ENCODE results near the gene STUM.
A peak's percentile ranks its signal among the peaks of the same experiment; 100 is the strongest.
"Not testable (repeated sequence)": the region's sequence is repeated elsewhere in the genome, so short reads cannot be mapped to it uniquely, and the experiment has no call there.

The STUM gene

GRCh38 chr1:226606311-226607267 lies 58.0 kb downstream of the STUM start:
- no peak for DNase-seq

- DNase-seq = no peak
These were observed 58.7 kb downstream of the STUM start for GRCh38 chr1:226607268-226607660.

- DNase-seq = no peak
These were observed 59.3 kb downstream of the STUM start for GRCh38 chr1:226607821-226608220.

- DNase-seq = peak in 3 of 4 experiments; percentile 33 to 52 (median 39)
These were observed 60.3 kb downstream of the STUM start for GRCh38 chr1:226608699-226609505.

- no peak for DNase-seq
These were observed 61.4 kb downstream of the STUM start for GRCh38 chr1:226609836-226610455.

- DNase-seq = no peak
These were observed 62.1 kb downstream of the STUM start for GRCh38 chr1:226610671-226611070.

- DNase-seq = no peak
These were observed 62.7 kb downstream of the STUM start for GRCh38 chr1:226611301-226611700.

- DNase-seq = not testable (repeated sequence)
These were observed 63.4 kb downstream of the STUM start for GRCh38 chr1:226611980-226612379.

- DNase-seq = no peak
These were observed 67.3 kb downstream of the STUM start for GRCh38 chr1:226615876-226616275.

- DNase-seq = no peak
These were observed 68.1 kb downstream of the STUM start for GRCh38 chr1:226616636-226617035.

GRCh38 chr1:226617109-226617508 lies 68.5 kb downstream of the STUM start:
- DNase-seq = no peak

- not testable (repeated sequence) for DNase-seq
These were observed 69.2 kb downstream of the STUM start for GRCh38 chr1:226617719-226618118.

- DNase-seq = no peak
These were observed 69.8 kb downstream of the STUM start for GRCh38 chr1:226618380-226618779.

GRCh38 chr1:226619031-226619430 lies 70.5 kb downstream of the STUM start:
- DNase-seq = no peak

- no peak for DNase-seq
These were observed 73.4 kb downstream of the STUM start for GRCh38 chr1:226622012-226622411.

- DNase-seq = no peak
These were observed 76.0 kb downstream of the STUM start for GRCh38 chr1:226624526-226624925.

GRCh38 chr1:226625326-226625725 lies 76.8 kb downstream of the STUM start:
- no peak for DNase-seq

GRCh38 chr1:226625832-226626576 lies 77.4 kb downstream of the STUM start:
- no peak for DNase-seq

- DNase-seq = peak; percentile 56 to 66 (median 58)
These were observed 78.0 kb downstream of the STUM start for GRCh38 chr1:226626577-226626956.

GRCh38 chr1:226627050-226627755 lies 78.6 kb downstream of the STUM start:
- no peak for DNase-seq

- DNase-seq = no peak
These were observed 79.5 kb downstream of the STUM start for GRCh38 chr1:226627924-226628611.

All from activated naive CD4-positive, alpha-beta T cell (primary cell).